GM13976 (cell line): ENCODE results near the gene EEF1AKMT2.

Source experiments
- DNase-seq: peaks from one replicate; pipeline ENCODE4 v3.0.0; 2012; ENCODE audit warnings: low spot score
- in situ Hi-C: fragments of 300-500 bp; cut with MboI; formaldehyde crosslinking; loops from one replicate; pipeline ENCODE4 v1.12.0; 2022; ENCODE audit warnings: low sequenced_read_pairs, mixed read lengths, inconsistent platforms; ENCODE audit not compliant: unreplicated experiment
- TF ChIP-seq, protein P1 (sequence below): IDR thresholded peaks from 2 replicates; pipeline ENCODE4 v1.5.1; 2012; ENCODE audit warnings: borderline replicate concordance, mild to moderate bottlenecking; ENCODE audit not compliant: insufficient read depth; ENCODE audit errors: extremely low read depth, missing control alignments, control extremely low read depth

EEF1AKMT2 gene

DNA sequence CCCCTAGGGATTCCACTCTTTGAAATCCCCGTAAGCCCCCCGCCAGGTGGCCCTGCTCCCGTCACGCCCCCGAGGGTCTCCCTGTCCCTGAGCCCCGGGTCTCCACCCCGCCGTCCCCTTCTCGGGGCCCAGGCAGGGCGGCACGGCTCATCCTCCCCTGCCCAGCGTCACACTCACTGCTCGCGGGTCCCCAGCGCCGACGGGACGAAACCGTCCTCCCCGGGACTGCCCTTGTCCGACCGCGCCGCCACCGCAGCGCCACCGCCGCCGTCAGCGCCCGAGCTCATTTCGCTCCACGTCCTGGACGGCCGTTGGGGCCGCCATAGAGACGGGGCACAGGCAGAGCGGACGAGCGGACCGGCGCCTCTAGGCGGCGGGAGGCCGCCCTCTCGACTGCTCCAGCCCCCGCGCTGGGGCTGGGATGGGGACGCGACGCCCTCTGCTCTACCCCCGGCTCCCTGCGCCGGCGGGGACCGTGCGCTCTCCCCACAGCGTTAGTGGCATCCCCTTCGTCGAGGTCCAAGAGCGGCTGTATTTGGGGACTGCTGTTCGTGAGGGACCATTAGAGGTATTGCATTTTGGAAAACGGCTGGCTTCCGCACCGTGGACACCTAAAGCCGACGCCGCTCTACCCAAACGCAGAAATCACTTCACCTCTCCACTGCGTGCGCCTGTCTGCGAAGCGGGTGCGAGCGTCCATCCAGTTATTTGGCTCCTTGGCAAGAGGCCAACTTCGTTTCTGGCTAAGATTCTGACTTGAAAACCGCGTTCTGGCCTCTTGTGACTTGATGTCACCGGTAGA is at the start of gene EEF1AKMT2:
EEF1AKMT2 (minus strand) TSS at position 341 of the 802 bp plus-strand sequence; CDS start at position 287, 54 bp downstream.
- peak; percentile 96 for DNase-seq
- TF ChIP-seq, protein P1, sequence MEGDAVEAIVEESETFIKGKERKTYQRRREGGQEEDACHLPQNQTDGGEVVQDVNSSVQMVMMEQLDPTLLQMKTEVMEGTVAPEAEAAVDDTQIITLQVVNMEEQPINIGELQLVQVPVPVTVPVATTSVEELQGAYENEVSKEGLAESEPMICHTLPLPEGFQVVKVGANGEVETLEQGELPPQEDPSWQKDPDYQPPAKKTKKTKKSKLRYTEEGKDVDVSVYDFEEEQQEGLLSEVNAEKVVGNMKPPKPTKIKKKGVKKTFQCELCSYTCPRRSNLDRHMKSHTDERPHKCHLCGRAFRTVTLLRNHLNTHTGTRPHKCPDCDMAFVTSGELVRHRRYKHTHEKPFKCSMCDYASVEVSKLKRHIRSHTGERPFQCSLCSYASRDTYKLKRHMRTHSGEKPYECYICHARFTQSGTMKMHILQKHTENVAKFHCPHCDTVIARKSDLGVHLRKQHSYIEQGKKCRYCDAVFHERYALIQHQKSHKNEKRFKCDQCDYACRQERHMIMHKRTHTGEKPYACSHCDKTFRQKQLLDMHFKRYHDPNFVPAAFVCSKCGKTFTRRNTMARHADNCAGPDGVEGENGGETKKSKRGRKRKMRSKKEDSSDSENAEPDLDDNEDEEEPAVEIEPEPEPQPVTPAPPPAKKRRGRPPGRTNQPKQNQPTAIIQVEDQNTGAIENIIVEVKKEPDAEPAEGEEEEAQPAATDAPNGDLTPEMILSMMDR, result no peak

DNA sequence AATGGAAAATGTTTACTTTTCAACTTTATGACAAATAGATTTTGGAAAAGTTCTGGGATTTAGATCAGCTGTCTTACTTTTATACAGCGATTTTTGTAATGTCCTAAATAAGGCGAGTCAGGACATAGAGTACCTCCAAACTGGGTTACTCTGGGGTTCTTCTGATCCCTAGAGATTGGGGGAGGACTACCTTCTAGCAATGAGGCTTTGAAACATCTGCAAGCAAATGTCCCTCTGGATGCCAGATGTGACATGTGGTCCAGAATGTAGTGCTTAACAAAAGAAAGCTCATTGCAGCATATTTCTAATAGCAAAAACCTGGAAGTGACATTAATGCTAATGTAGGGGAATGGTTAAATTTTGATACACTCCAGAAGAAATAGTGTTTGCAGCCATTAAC is 46.0 kb upstream of the EEF1AKMT2 start:
- TF ChIP-seq, protein P1, result no peak
- in situ Hi-C loops, result loop anchor here (25.0 kb wide), 1 partner anchor 300 kb away; no protein-coding TSS in a partner anchor
- no peak for DNase-seq

More for the DNA sequence above, at the start of gene EEF1AKMT2:
- in situ Hi-C loops, result no loop called here

DNA sequence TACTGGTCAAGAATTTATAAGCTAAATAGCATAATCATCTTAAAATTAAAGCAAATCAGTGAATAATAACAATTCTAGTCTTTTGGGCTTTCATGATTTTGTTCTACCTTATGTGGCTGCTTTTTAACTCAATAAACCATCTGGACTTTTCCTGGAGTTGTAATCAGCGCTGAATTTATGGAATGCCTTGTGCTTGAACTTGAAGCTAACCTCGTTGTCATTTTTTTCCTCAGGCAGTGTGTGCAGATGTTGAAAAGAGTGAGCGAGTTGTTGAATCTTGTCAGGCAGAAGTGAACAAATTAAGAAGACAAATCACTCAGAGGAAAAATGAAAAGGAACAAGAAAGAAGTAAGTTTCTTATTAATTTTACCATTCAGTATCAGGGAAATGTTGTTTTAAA is 39.4 kb upstream of the EEF1AKMT2 start:
- TF ChIP-seq, protein P1, result no peak
- in situ Hi-C loops, result loop anchor here (25.0 kb wide), 1 partner anchor 294 kb away; no protein-coding TSS in a partner anchor
- DNase-seq, result no peak

DNA sequence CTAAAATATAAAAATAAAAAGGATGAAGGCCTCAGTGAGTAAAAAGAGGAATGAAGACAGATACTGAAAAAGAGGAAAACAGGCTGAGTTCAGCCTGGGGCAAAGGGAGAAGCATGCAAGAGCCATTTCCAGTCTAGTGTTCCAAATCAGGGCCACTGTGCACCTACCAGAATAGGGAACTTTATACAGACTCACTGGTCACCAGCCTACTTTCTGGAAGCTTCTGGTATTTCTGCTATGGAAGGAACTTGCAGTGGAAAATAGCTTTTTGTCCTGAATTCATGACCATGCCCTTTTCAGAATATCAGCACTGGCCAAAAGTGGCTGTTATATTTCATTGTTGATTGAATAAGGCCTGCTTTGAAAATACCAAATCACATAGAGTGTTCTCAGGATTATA is 38.8 kb upstream of the EEF1AKMT2 start:
- TF ChIP-seq, protein P1, result no peak
- no peak for DNase-seq
- in situ Hi-C loops, result loop anchor here (25.0 kb wide), 1 partner anchor 293 kb away; no protein-coding TSS in a partner anchor

DNA sequence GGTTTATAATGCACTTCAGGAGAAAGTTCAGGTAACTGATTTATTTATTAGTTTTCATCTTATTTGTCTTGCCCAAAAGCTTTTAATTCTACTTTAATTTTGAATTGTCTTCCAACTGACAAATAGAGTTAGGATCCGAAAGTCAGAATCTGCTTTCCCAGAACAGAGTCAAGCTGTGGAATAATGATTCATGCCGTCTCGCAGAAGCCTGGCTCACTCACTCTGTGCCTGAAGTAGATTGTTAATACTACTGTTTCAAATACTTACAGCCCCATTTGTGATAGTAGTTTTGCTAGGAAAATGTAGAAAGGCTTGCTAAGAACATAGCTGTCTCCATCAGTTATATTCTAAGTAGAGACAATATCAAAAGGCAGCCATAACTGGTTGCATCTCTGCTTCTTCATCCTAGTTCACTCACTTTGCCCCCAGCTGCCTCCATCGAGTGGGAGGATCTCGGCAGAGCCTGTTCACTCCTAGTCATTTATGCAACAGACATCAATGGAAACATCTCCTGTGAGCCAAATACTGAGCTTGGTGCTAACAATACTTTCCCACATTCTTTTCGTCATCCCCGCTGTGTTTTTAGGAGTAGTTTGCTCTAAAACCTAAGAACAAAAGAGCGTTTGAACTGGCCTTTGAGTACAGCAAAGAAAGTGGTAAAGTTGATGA is 37.9 kb upstream of the EEF1AKMT2 start:
- in situ Hi-C loops, result loop anchor here (25.0 kb wide), 1 partner anchor 292 kb away; no protein-coding TSS in a partner anchor
- TF ChIP-seq, protein P1, result no peak
- no peak for DNase-seq

DNA sequence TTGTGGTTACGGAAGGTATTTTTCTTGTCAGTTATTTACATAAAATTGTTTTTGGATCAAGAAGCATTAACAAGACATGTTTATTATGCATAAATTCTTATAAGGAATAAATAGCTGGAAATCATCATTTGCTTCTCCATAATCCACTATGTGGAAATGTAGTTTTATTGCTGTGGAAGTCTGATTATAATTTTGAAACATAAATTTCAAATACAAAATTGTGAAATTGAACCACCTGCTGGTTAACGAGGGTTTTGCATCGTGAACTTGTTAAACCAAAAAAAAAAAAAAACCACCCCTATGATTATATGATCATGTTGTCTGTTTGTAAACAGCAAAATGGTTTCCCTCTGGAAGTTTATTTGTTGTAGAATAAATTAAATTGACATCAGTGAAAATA is 35.8 kb upstream of the EEF1AKMT2 start:
- no peak for DNase-seq
- TF ChIP-seq, protein P1, result no peak
- in situ Hi-C loops, result loop anchor here (25.0 kb wide), 1 partner anchor 290 kb away; no protein-coding TSS in a partner anchor
